Liver (tissue), 9 donors: Measurements from ENCODE around the gene GRK5. TPM values are rescaled to one million over a fixed set of nuclear protein-coding genes. Genes with fewer than 3 reads are reported as not detected.
A peak's percentile ranks its signal among the peaks of the same experiment; 100 is the strongest.

Source experiments
- DNase-seq: peaks from one replicate; pipeline ENCODE4 v3.0.0-alpha.2; 2017; ENCODE audit warnings: low spot score
- H3K27ac ChIP-seq, 2 donors: one replicate each; pipeline ENCODE4 v1.7.0; 2013; ENCODE audit warnings: inconsistent platforms in 2 of 2, low read length in 2 of 2, control low read depth in 1 of 2, low read depth in 1 of 2, mild to moderate bottlenecking in 1 of 2
- H3K27me3 ChIP-seq, 4 donors: one replicate each; pipeline versions ENCODE4 v1.6.1 to v1.7.0; 2013; ENCODE audit warnings: low read length in 3 of 4, inconsistent platforms in 1 of 4, mild to moderate bottlenecking in 1 of 4, moderate library complexity in 1 of 4; ENCODE audit not compliant: control insufficient read depth in 4 of 4, insufficient read depth in 4 of 4
- H3K36me3 ChIP-seq, 4 donors: one replicate each; pipeline versions ENCODE4 v1.6.1 to v1.7.0; 2013; ENCODE audit warnings: low read length in 3 of 4, mild to moderate bottlenecking in 3 of 4, low read depth in 1 of 4, moderate library complexity in 1 of 4; ENCODE audit not compliant: control insufficient read depth in 4 of 4, insufficient read depth in 3 of 4
- H3K4me1 ChIP-seq, 4 donors: one replicate each; pipeline versions ENCODE4 v1.6.1 to v1.7.0; 2013; ENCODE audit warnings: low read length in 3 of 4, mild to moderate bottlenecking in 3 of 4, moderate library complexity in 1 of 4; ENCODE audit not compliant: control insufficient read depth in 4 of 4, insufficient read depth in 4 of 4
- H3K4me3 ChIP-seq, 3 donors: one replicate each; pipeline versions ENCODE4 v1.6.1 to v1.7.0; 2013; ENCODE audit warnings: low read length in 3 of 3, control low read depth in 1 of 3, low read depth in 1 of 3, mild to moderate bottlenecking in 1 of 3
- H3K9ac ChIP-seq, 2 donors: one replicate each; pipeline ENCODE4 v1.7.0; 2013; ENCODE audit warnings: low read length in 2 of 2, mild to moderate bottlenecking in 2 of 2, moderate library complexity in 2 of 2, control low read depth in 1 of 2, low read depth in 1 of 2
- H3K9me3 ChIP-seq, 4 donors: one replicate each; pipeline versions ENCODE4 v1.6.1 to v1.7.0; 2013; ENCODE audit warnings: low read length in 3 of 4; ENCODE audit not compliant: control insufficient read depth in 4 of 4
- EGR1 ChIP-seq, 2 donors: IDR thresholded peaks; 2 replicates each; pipeline ENCODE4 v1.6.1; 2016 to 2018; ENCODE audit warnings: antibody characterized with exemption in 2 of 2, low read depth in 2 of 2
- FOXA1 ChIP-seq: IDR thresholded peaks from 2 replicates; pipeline ENCODE4 v1.6.1; 2016; ENCODE audit warnings: antibody characterized with exemption
- FOXA2 ChIP-seq: IDR thresholded peaks from 2 replicates; pipeline ENCODE4 v1.6.1; 2016; ENCODE audit warnings: antibody characterized with exemption
- GABPA ChIP-seq, 2 donors: IDR thresholded peaks in 1 of 2; conservative IDR thresholded peaks in 1 of 2; 2 replicates each; pipeline ENCODE4 v1.6.1; 2016; ENCODE audit warnings: antibody characterized with exemption in 2 of 2, mild to moderate bottlenecking in 1 of 2, moderate library complexity in 1 of 2
- HNF4A ChIP-seq, 2 donors: conservative IDR thresholded peaks; 2 replicates each; pipeline ENCODE4 v1.6.1; 2016; ENCODE audit warnings: antibody characterized with exemption in 2 of 2, mild to moderate bottlenecking in 2 of 2
- HNF4G ChIP-seq: IDR thresholded peaks from 2 replicates; pipeline ENCODE4 v1.6.1; 2016; ENCODE audit warnings: antibody characterized with exemption
- JUND ChIP-seq, 2 donors: IDR thresholded peaks; 2 replicates each; pipeline ENCODE4 v1.6.1; 2016; ENCODE audit warnings: antibody characterized with exemption in 2 of 2
- MAX ChIP-seq: IDR thresholded peaks from 2 replicates; pipeline ENCODE4 v1.6.1; 2016; ENCODE audit warnings: antibody characterized with exemption
- NR2F2 ChIP-seq: IDR thresholded peaks from 2 replicates; pipeline ENCODE4 v1.6.1; 2016; ENCODE audit warnings: antibody characterized with exemption
- RAD21 ChIP-seq, 2 donors: IDR thresholded peaks; 2 replicates each; pipeline ENCODE4 v1.6.1; 2016; ENCODE audit warnings: antibody characterized with exemption in 2 of 2, mild to moderate bottlenecking in 2 of 2
- REST ChIP-seq: IDR thresholded peaks from 2 replicates; pipeline ENCODE4 v1.6.1; 2016; ENCODE audit warnings: antibody characterized with exemption, mild to moderate bottlenecking
- RXRA ChIP-seq, 2 donors: IDR thresholded peaks; 2 replicates each; pipeline ENCODE4 v1.6.1; 2017 to 2018; ENCODE audit warnings: antibody characterized with exemption in 2 of 2, mild to moderate bottlenecking in 1 of 2
- SP1 ChIP-seq: IDR thresholded peaks from 2 replicates; pipeline ENCODE4 v1.6.1; 2018; ENCODE audit warnings: antibody characterized with exemption, mild to moderate bottlenecking
- TAF1 ChIP-seq: conservative IDR thresholded peaks from 2 replicates; pipeline ENCODE4 v1.6.1; 2016; ENCODE audit warnings: antibody characterized with exemption, mild to moderate bottlenecking
- YY1 ChIP-seq: IDR thresholded peaks from 2 replicates; pipeline ENCODE4 v1.6.1; 2016; ENCODE audit warnings: antibody characterized with exemption, mild to moderate bottlenecking
- WGBS: extraction: QIAGEN DNeasy Blood & Tissue Kit; methylation state at CpG from one replicate; pipeline ENCODE4 v1.1.7; 2013; 5-methylcytosine and 5-hydroxymethylcytosine counted together
- polyA plus RNA-seq, 2 donors: library from polyadenylated mRNA; stranded (reverse) in 1 of 2; unstranded in 1 of 2; fragments of 200-250 nt in 1 of 2; fragments of >200 nt in 1 of 2; fragmentation: Nextera tagmentation in 1 of 2; extraction: Ambion mirVana in 1 of 2; gene quantifications; one replicate each; pipeline versions ENCODE4 v1.2.1 to v1.2.3, GENCODE V29; 2013 to 2015
- total RNA-seq, 2 donors: library from RNA; depleted of rRNA; stranded (reverse); fragments of >200 nt; gene quantifications; one replicate each; pipeline ENCODE4 v1.2.3, GENCODE V29; 2014
- TF ChIP-seq, protein P1 (sequence below): IDR thresholded peaks from 2 replicates; pipeline ENCODE4 v1.6.1; 2016; ENCODE audit warnings: antibody characterized with exemption
- TF ChIP-seq, protein P2 (sequence below): fragments of 150-350 bp; IDR thresholded peaks from 2 replicates; pipeline ENCODE4 v1.5.1; 2017; ENCODE audit warnings: improper control_type of control experiment, low read depth, low read length; ENCODE audit not compliant: missing input control
- TF ChIP-seq, protein P3 (sequence below): IDR thresholded peaks from 2 replicates; pipeline ENCODE4 v1.6.1; 2016; ENCODE audit warnings: antibody characterized with exemption
- donor health status: healthy.
- donor health status: healthy.
- donor health status: healthy.
- donor health status: healthy.
- donor health status: healthy.

The GRK5 gene
- total and polyA plus RNA-seq, 4 donors: 2.1 to 6.6 (median 5.1) TPM

GRCh38 chr10:119166118-119166500, 41.3 kb upstream of the GRK5 start:
- H3K36me3 ChIP-seq: peaks cover 0 to 26% (median 22%) of the 10 kb centered on the region in 4 donors
- peak overlapping the region; percentile 94 to 95 for H3K27ac ChIP-seq
- WGBS: 72% methylated on average over 7 of the region's 7 CpGs
- DNase-seq: no peak
- H3K9me3 ChIP-seq: no peaks in the 10 kb centered on the region
- peak overlapping the region; percentile 83 to 90 (median 84) for H3K4me3 ChIP-seq
- H3K27me3 ChIP-seq: no peaks in the 10 kb centered on the region
- H3K9ac ChIP-seq: peak overlapping the region; percentile 93 to 97
- TF ChIP-seq EGR1 (IDR thresholded peaks at IDR 0.05; ENCODE audit: low read depth in 2 of 2) (no peak), REST (no peak), GABPA (IDR thresholded peaks at IDR 0.05 in 1 of 2, conservative IDR thresholded peaks at IDR 0.05 in 1 of 2) (no peak)
- TF ChIP-seq, protein P1, sequence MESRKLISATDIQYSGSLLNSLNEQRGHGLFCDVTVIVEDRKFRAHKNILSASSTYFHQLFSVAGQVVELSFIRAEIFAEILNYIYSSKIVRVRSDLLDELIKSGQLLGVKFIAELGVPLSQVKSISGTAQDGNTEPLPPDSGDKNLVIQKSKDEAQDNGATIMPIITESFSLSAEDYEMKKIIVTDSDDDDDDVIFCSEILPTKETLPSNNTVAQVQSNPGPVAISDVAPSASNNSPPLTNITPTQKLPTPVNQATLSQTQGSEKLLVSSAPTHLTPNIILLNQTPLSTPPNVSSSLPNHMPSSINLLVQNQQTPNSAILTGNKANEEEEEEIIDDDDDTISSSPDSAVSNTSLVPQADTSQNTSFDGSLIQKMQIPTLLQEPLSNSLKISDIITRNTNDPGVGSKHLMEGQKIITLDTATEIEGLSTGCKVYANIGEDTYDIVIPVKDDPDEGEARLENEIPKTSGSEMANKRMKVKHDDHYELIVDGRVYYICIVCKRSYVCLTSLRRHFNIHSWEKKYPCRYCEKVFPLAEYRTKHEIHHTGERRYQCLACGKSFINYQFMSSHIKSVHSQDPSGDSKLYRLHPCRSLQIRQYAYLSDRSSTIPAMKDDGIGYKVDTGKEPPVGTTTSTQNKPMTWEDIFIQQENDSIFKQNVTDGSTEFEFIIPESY: no peak
- peaks cover 0 to 20% (median 7%) of the 10 kb centered on the region in 4 donors for H3K4me1 ChIP-seq

GRCh38 chr10:119166564-119166963, 40.8 kb upstream of the GRK5 start:
- no peak for DNase-seq
- TF ChIP-seq MAX (no peak), RXRA (IDR thresholded peaks at IDR 0.05) (no peak), SP1 (no peak), TAF1 (no peak), GABPA (IDR thresholded peaks at IDR 0.05 in 1 of 2, conservative IDR thresholded peaks at IDR 0.05 in 1 of 2) (no peak), JUND (IDR thresholded peaks at IDR 0.05) (no peak), EGR1 (IDR thresholded peaks at IDR 0.05; ENCODE audit: low read depth in 2 of 2) (no peak), HNF4A (conservative IDR thresholded peaks at IDR 0.05) (no peak), FOXA2 (no peak), FOXA1 (no peak), YY1 (no peak), REST (no peak), NR2F2 (no peak), HNF4G (no peak), RAD21 (IDR thresholded peaks at IDR 0.05) (no peak)
- TF ChIP-seq, protein P1: no peak
- TF ChIP-seq, protein P2, sequence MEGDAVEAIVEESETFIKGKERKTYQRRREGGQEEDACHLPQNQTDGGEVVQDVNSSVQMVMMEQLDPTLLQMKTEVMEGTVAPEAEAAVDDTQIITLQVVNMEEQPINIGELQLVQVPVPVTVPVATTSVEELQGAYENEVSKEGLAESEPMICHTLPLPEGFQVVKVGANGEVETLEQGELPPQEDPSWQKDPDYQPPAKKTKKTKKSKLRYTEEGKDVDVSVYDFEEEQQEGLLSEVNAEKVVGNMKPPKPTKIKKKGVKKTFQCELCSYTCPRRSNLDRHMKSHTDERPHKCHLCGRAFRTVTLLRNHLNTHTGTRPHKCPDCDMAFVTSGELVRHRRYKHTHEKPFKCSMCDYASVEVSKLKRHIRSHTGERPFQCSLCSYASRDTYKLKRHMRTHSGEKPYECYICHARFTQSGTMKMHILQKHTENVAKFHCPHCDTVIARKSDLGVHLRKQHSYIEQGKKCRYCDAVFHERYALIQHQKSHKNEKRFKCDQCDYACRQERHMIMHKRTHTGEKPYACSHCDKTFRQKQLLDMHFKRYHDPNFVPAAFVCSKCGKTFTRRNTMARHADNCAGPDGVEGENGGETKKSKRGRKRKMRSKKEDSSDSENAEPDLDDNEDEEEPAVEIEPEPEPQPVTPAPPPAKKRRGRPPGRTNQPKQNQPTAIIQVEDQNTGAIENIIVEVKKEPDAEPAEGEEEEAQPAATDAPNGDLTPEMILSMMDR: no peak
- TF ChIP-seq, protein P3, sequence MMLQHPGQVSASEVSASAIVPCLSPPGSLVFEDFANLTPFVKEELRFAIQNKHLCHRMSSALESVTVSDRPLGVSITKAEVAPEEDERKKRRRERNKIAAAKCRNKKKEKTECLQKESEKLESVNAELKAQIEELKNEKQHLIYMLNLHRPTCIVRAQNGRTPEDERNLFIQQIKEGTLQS: no peak
- H3K36me3 ChIP-seq: peaks cover 2 to 29% (median 25%) of the 10 kb centered on the region in 4 donors
- no peak overlapping the region for H3K4me3 ChIP-seq
- H3K9me3 ChIP-seq: no peaks in the 10 kb centered on the region
- no peak overlapping the region for H3K9ac ChIP-seq
- 68% methylated on average over 8 of the region's 8 CpGs for WGBS
- H3K27me3 ChIP-seq: no peaks in the 10 kb centered on the region
- H3K4me1 ChIP-seq: peaks cover 0 to 20% (median 7%) of the 10 kb centered on the region in 4 donors
- peak overlapping the region; percentile 94 to 95 for H3K27ac ChIP-seq
